ENCODE results near the gene COL26A1.

Gene COL26A1

GRCh38 chr7:101321491-101322401 is 40.9 kb upstream of the COL26A1 start, which contains the start of gene IFT22:
TSS of gene IFT22 (minus strand) at chr7:101321812. CDS start at chr7:101321709, 103 bp downstream.
- ChIA-PET CTCF (interaction anchor here (0.6 to 2.8 kb wide), 20 partner anchors 11 to 1013 kb away, joined by 3 to 21 read pairs (median 3); partner anchors contain the start of gene COL26A1), POLR2A (interaction anchor here (0.5 to 2.1 kb wide), 20 partner anchors 11 to 616 kb away, joined by 3 to 30 read pairs (median 3); partner anchors contain the start of genes COL26A1, PLOD3, POP7 and ZNHIT1)
- Histone ChIP-seq H3K9me3 (ENCODE audit: control insufficient read depth, insufficient read depth, low read depth, low read length) (no peaks in the 10 kb centered on the region), H3K27ac (ENCODE audit: extremely low read depth, low read depth, low read length) (peak within 1 kb of the TSS; percentile 78), H3K4me1 (ENCODE audit: control insufficient read depth, insufficient read depth, low read length) (no peaks in the 10 kb centered on the region), H3K4me3 (ENCODE audit: low read depth, low read length) (peak within 1 kb of the TSS; percentile 87), H3K36me3 (ENCODE audit: control insufficient read depth in 2 of 2, insufficient read depth in 1 of 2, low read length in 2 of 2) (peaks cover 4 to 11% of the 10 kb centered on the region in 2 experiments; a peak in 2 of 3 replicates)
- TF ChIP-seq ZNF2 (tag by site-specific recombination; IDR thresholded peaks at IDR 0.05) (0 out of 2 replicates have a peak, but pooled peaks have one; percentile 52), ZNF394 (tag by site-specific recombination; IDR thresholded peaks at IDR 0.05; ENCODE audit: borderline replicate concordance) (no peak), ZBTB26 (tag by site-specific recombination; optimal IDR thresholded peaks at IDR 0.05) (peak; percentile 77), ZBTB17 (tag by site-specific recombination; IDR thresholded peaks at IDR 0.05) (peak; percentile 29; the same call in 1 of the 2 replicates), MYNN (tag by site-specific recombination; IDR thresholded peaks at IDR 0.05; ENCODE audit: borderline replicate concordance) (peak; percentile 10; the same call in 1 of the 2 replicates), ZEB2 (tag by site-specific recombination; IDR thresholded peaks at IDR 0.05) (peak; percentile 58; the same call in 1 of the 2 replicates), GLIS2 (tag by site-specific recombination; IDR thresholded peaks at IDR 0.05) (0 out of 2 replicates have a peak, but pooled peaks have one; percentile 10), ZNF660 (tag by site-specific recombination; IDR thresholded peaks at IDR 0.05) (0 out of 2 replicates have a peak, but pooled peaks have one; percentile 47), ZNF692 (tag by site-specific recombination; IDR thresholded peaks at IDR 0.05) (peak; percentile 89), ZNF530 (tag by site-specific recombination; IDR thresholded peaks at IDR 0.05; ENCODE audit: low read depth) (peak; percentile 2; the same call in 1 of the 2 replicates), ZNF76 (tag by site-specific recombination; IDR thresholded peaks at IDR 0.05; ENCODE audit: borderline replicate concordance, low read depth) (peak; percentile 72; the same call in 1 of the 2 replicates), SP2 (tag by site-specific recombination; IDR thresholded peaks at IDR 0.05) (peak; percentile 38; the same call in 1 of the 2 replicates), ZFP69B (tag by site-specific recombination; IDR thresholded peaks at IDR 0.05) (peak; percentile 82), ZBTB8A (tag by site-specific recombination; IDR thresholded peaks at IDR 0.05) (0 out of 2 replicates have a peak, but pooled peaks have one; percentile 26), ZBTB20 (tag by site-specific recombination; IDR thresholded peaks at IDR 0.05) (peak; percentile 79), FEZF1 (tag by site-specific recombination; IDR thresholded peaks at IDR 0.05) (no peak), BCL6B (tag by site-specific recombination; IDR thresholded peaks at IDR 0.05) (no peak), ZNF335 (tag by site-specific recombination; conservative IDR thresholded peaks at IDR 0.05) (peak; percentile 74), ZNF777 (tag by site-specific recombination; IDR thresholded peaks at IDR 0.05; ENCODE audit: borderline replicate concordance) (peak; percentile 61; the same call in 1 of the 2 replicates)
- TF ChIP-seq, protein P1, sequence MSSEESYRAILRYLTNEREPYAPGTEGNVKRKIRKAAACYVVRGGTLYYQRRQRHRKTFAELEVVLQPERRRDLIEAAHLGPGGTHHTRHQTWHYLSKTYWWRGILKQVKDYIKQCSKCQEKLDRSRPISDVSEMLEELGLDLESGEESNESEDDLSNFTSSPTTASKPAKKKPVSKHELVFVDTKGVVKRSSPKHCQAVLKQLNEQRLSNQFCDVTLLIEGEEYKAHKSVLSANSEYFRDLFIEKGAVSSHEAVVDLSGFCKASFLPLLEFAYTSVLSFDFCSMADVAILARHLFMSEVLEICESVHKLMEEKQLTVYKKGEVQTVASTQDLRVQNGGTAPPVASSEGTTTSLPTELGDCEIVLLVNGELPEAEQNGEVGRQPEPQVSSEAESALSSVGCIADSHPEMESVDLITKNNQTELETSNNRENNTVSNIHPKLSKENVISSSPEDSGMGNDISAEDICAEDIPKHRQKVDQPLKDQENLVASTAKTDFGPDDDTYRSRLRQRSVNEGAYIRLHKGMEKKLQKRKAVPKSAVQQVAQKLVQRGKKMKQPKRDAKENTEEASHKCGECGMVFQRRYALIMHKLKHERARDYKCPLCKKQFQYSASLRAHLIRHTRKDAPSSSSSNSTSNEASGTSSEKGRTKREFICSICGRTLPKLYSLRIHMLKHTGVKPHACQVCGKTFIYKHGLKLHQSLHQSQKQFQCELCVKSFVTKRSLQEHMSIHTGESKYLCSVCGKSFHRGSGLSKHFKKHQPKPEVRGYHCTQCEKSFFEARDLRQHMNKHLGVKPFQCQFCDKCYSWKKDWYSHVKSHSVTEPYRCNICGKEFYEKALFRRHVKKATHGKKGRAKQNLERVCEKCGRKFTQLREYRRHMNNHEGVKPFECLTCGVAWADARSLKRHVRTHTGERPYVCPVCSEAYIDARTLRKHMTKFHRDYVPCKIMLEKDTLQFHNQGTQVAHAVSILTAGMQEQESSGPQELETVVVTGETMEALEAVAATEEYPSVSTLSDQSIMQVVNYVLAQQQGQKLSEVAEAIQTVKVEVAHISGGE (tag by site-specific recombination; conservative IDR thresholded peaks at IDR 0.05; ENCODE audit: low read depth), result peak; percentile 52
- TF ChIP-seq, protein P2, sequence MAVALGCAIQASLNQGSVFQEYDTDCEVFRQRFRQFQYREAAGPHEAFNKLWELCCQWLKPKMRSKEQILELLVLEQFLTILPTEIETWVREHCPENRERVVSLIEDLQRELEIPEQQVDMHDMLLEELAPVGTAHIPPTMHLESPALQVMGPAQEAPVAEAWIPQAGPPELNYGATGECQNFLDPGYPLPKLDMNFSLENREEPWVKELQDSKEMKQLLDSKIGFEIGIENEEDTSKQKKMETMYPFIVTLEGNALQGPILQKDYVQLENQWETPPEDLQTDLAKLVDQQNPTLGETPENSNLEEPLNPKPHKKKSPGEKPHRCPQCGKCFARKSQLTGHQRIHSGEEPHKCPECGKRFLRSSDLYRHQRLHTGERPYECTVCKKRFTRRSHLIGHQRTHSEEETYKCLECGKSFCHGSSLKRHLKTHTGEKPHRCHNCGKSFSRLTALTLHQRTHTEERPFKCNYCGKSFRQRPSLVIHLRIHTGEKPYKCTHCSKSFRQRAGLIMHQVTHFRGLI (tag by site-specific recombination; IDR thresholded peaks at IDR 0.05), result peak; percentile 51
- TF ChIP-seq, protein P3, sequence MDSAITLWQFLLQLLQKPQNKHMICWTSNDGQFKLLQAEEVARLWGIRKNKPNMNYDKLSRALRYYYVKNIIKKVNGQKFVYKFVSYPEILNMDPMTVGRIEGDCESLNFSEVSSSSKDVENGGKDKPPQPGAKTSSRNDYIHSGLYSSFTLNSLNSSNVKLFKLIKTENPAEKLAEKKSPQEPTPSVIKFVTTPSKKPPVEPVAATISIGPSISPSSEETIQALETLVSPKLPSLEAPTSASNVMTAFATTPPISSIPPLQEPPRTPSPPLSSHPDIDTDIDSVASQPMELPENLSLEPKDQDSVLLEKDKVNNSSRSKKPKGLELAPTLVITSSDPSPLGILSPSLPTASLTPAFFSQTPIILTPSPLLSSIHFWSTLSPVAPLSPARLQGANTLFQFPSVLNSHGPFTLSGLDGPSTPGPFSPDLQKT (IDR thresholded peaks at IDR 0.05; ENCODE audit: borderline replicate concordance, low read depth, low read length), result no peak
